Measurements from ENCODE around the gene PPFIA2.

DNA sequence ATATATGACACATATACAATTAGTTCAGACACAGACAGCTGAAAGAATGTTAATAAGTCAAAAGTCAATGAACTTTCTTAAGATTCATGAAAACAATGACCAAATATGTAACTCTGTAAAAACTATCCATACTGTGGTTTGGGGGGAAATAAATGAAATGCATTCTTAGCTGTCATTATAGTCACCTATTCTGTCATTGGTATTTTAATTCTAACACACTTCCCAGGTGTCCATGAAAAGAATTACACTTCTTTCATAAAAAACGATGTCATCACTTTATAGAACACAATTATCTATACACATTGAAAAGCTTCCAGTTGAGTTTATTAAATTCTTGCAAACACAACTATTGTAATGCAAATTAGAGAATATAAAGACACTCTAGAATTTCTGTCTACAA is 35.8 kb downstream of the PPFIA2 start:
- no peak for TF ChIP-seq GLIS3 (CRISPR knock-in tag; IDR thresholded peaks at IDR 0.05)
- TF ChIP-seq ZNF8 (CRISPR knock-in tag; IDR thresholded peaks at IDR 0.05) = no peak
- TF ChIP-seq, protein P1, sequence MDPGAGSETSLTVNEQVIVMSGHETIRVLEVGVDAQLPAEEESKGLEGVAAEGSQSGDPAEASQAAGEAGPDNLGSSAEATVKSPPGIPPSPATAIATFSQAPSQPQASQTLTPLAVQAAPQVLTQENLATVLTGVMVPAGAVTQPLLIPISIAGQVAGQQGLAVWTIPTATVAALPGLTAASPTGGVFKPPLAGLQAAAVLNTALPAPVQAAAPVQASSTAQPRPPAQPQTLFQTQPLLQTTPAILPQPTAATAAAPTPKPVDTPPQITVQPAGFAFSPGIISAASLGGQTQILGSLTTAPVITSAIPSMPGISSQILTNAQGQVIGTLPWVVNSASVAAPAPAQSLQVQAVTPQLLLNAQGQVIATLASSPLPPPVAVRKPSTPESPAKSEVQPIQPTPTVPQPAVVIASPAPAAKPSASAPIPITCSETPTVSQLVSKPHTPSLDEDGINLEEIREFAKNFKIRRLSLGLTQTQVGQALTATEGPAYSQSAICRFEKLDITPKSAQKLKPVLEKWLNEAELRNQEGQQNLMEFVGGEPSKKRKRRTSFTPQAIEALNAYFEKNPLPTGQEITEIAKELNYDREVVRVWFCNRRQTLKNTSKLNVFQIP (CRISPR knock-in tag; IDR thresholded peaks at IDR 0.05; ENCODE audit: borderline replicate concordance, low read depth) = no peak
- TF ChIP-seq ZFP30 (CRISPR knock-in tag; IDR thresholded peaks at IDR 0.05) = no peak
- TF ChIP-seq CREB5 (CRISPR knock-in tag; IDR thresholded peaks at IDR 0.05; ENCODE audit: low read depth) = no peak
